Measurements from ENCODE around the gene MND1. TPM values are rescaled to one million over a fixed set of nuclear protein-coding genes. Genes with fewer than 3 reads are reported as not detected.

The MND1 gene
- total RNA-seq, 2 donors from 2014 or later, result 3.0 TPM; not detected in 1

- no peaks in the 10 kb centered on the region for H3K9me3 ChIP-seq
- TF ChIP-seq CTCF (IDR thresholded peaks at IDR 0.05), result no peak
- H3K4me1 ChIP-seq (ENCODE audit: control insufficient read depth in 1 of 2, low read depth in 2 of 2), result peaks cover 0 to 6% of the 10 kb centered on the region in 2 donors
- H3K36me3 ChIP-seq, result no peaks in the 10 kb centered on the region
- DNase-seq (ENCODE audit: low spot score), result no peak
- H3K27ac ChIP-seq, result no peak overlapping the region
- ATAC-seq (ENCODE audit: insufficient number of reproducible peaks, low FRiP score, low read depth), result no peak
- H3K4me3 ChIP-seq, result no peak overlapping the region
- H3K27me3 ChIP-seq (replicated peaks; ENCODE audit: insufficient read depth), result no peaks in the 10 kb centered on the region
Measured at GRCh38 chr4:153394945-153395344, 50.5 kb downstream of the MND1 start.

- no peak for TF ChIP-seq CTCF (IDR thresholded peaks at IDR 0.05)
- no peak overlapping the region for H3K4me3 ChIP-seq
- H3K27ac ChIP-seq, result no peak overlapping the region
- DNase-seq (ENCODE audit: low spot score) (no peak), ATAC-seq (ENCODE audit: insufficient number of reproducible peaks, low FRiP score, low read depth) (no peak)
- no peaks in the 10 kb centered on the region for H3K4me1 ChIP-seq (ENCODE audit: control insufficient read depth in 1 of 2, low read depth in 2 of 2)
- H3K27me3 ChIP-seq (replicated peaks; ENCODE audit: insufficient read depth), result no peaks in the 10 kb centered on the region
- H3K9me3 ChIP-seq, result no peaks in the 10 kb centered on the region
- no peaks in the 10 kb centered on the region for H3K36me3 ChIP-seq
Measured at GRCh38 chr4:153398713-153399112, 54.2 kb downstream of the MND1 start.

- DNase-seq (ENCODE audit: low spot score) (no peak), ATAC-seq (ENCODE audit: insufficient number of reproducible peaks, low FRiP score, low read depth) (no peak)
- Histone ChIP-seq H3K36me3 (no peaks in the 10 kb centered on the region), H3K4me1 (ENCODE audit: control insufficient read depth in 1 of 2, low read depth in 2 of 2) (no peaks in the 10 kb centered on the region), H3K27me3 (replicated peaks; ENCODE audit: insufficient read depth) (no peaks in the 10 kb centered on the region), H3K9me3 (no peaks in the 10 kb centered on the region), H3K27ac (no peak overlapping the region), H3K4me3 (no peak overlapping the region)
- TF ChIP-seq CTCF (IDR thresholded peaks at IDR 0.05), result no peak
Measured at GRCh38 chr4:153399358-153399757, 54.9 kb downstream of the MND1 start.

- Histone ChIP-seq H3K27ac (no peak overlapping the region), H3K4me1 (ENCODE audit: control insufficient read depth in 1 of 2, low read depth in 2 of 2) (no peaks in the 10 kb centered on the region), H3K4me3 (no peak overlapping the region), H3K9me3 (no peaks in the 10 kb centered on the region), H3K36me3 (no peaks in the 10 kb centered on the region), H3K27me3 (replicated peaks; ENCODE audit: insufficient read depth) (no peaks in the 10 kb centered on the region)
- no peak for TF ChIP-seq CTCF (IDR thresholded peaks at IDR 0.05)
- no peak for ATAC-seq (ENCODE audit: insufficient number of reproducible peaks, low FRiP score, low read depth)
- no peak for DNase-seq (ENCODE audit: low spot score)
Measured at GRCh38 chr4:153401501-153401900, 57.0 kb downstream of the MND1 start.

- Histone ChIP-seq H3K4me3 (no peak overlapping the region), H3K27me3 (replicated peaks; ENCODE audit: insufficient read depth) (no peaks in the 10 kb centered on the region), H3K4me1 (ENCODE audit: control insufficient read depth in 1 of 2, low read depth in 2 of 2) (no peaks in the 10 kb centered on the region), H3K36me3 (no peaks in the 10 kb centered on the region), H3K9me3 (no peaks in the 10 kb centered on the region), H3K27ac (no peak overlapping the region)
- ATAC-seq (ENCODE audit: insufficient number of reproducible peaks, low FRiP score, low read depth), result no peak
- TF ChIP-seq CTCF (IDR thresholded peaks at IDR 0.05), result no peak
- no peak for DNase-seq (ENCODE audit: low spot score)
Measured at GRCh38 chr4:153402366-153402765, 57.9 kb downstream of the MND1 start.

Data from thoracic aorta (tissue), 2 donors.